TTC549 (cell line): ENCODE measurements around the gene ANKFN1.
A peak's percentile ranks its signal among the peaks of the same experiment; 100 is the strongest.

Source experiments
- FAIRE-seq: peaks from 2 replicates; lab custom pipeline; 2012; peaks lifted over from hg19 to GRCh38; lab: Jason Lieb, UNC

ANKFN1 gene

GRCh38 chr17:56290802-56291118 lies 137.5 kb downstream of the ANKFN1 start:
- no peak for FAIRE-seq

DNA sequence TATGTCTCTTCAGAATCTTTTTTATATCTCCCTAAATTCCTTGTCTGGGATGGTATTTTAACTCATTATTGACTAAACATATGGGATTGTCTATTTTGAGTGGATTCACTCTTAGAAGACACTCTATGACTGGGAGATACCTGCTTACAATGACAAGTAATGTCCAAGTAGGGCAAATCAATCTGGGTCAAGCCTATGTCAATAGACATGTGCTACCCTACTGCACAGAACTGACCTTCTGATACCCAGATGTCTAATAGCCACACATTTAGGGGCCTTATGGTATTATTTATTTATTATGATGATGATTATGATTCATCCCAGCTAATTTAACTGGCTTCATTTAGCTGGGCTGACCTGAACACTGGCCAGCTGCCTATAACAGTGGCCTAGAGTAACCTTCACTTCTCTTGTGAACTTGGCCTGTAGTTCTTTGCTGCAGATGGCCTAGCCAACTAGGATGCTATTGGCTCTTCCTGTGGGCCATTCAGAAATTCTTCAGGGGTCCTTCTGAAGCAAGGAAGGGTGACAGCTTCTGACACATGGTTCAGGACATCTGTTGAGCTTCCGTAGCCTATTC lies 138.0 kb downstream of the ANKFN1 start:
- no peak for FAIRE-seq

DNA sequence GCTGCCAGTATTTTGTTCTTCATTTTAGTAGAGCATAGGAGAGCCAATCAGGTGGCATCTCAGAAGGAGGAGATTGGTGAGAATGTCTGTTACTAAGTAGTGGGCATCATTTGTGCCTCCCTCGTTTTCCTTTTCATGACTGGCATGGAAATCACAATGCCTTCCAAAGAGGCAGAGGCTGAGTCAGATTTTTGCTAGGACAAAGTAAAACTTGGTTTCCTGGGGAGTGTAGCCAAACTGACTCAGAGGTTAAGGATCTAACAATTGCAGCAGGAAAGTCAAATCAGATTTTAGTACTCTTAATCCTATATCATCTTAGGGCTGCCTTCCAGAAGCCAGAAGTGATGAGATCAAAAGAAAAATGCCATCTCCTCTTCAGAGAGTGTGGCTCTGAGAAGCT lies 138.7 kb downstream of the ANKFN1 start:
- FAIRE-seq: no peak

GRCh38 chr17:56292578-56292977 lies 139.3 kb downstream of the ANKFN1 start:
- no peak for FAIRE-seq

GRCh38 chr17:56297184-56297583 lies 143.9 kb downstream of the ANKFN1 start:
- FAIRE-seq: no peak

- FAIRE-seq: no peak
Measured at GRCh38 chr17:56298846-56299245, 145.6 kb downstream of the ANKFN1 start.

DNA sequence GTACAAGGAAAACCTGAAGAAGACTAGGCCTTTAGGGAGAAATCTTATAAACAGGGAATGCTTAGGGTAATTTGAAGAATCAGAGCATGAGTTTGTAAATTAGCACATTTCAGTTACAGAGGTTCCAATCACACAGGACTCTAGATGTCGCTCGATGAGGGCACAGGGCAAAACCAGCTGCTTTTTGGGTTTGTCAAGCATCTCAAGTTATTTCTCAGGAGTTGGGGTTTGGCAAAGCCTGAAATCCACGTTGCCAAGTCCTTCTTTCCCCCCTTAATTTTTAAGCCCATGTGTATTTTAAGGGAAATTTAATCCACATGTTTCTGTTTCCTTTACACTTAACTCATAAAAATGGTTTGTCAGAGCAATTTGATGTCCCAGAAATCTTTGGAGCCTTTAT lies 146.9 kb downstream of the ANKFN1 start:
- no peak for FAIRE-seq

GRCh38 chr17:56305007-56305406 lies 151.7 kb downstream of the ANKFN1 start:
- no peak for FAIRE-seq

- FAIRE-seq: no peak
Measured at GRCh38 chr17:56309897-56310296, 156.6 kb downstream of the ANKFN1 start.

- no peak for FAIRE-seq
Measured at GRCh38 chr17:56310782-56311181, 157.5 kb downstream of the ANKFN1 start.

- FAIRE-seq: no peak
Measured at GRCh38 chr17:56313201-56313600, 159.9 kb downstream of the ANKFN1 start.

DNA sequence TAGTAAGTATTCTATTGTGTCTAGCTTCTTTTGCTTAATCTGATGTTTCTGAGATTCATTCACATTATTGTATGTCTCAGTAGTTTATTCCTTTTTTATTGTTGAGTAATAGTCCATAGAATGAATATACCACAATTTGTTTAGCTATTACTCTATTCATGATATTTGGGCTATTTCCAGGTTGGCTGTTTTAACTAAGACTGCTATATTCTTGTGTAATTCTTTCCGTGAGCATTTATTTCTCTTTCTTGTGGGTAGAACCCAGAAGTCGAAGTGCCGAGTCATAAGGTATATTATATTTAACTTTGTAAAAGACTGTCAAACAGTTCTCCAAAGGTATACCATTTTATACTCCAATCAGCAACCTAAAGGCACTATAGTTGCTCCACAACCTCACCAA lies 160.8 kb downstream of the ANKFN1 start:
- no peak for FAIRE-seq

GRCh38 chr17:56314984-56315602 lies 161.8 kb downstream of the ANKFN1 start:
- no peak for FAIRE-seq

DNA sequence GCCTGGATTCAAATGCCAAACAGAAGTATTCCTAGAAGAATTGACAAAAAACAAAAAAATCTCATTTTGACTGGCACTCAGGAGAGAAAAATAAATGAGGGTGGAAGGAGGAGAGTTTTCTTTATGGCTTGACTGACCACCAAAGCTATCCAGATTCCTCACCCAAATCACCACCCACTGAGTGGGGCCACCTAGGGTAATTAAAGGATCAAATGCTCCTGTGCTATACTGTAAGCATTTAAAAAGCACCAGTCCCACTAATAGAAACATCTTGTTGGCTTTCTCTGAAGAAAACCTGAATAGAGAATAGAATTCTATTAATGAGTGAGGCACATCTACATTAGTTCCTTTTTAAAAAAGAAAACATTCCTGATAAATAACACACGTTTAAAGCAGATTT lies 163.3 kb downstream of the ANKFN1 start:
- FAIRE-seq: no peak

DNA sequence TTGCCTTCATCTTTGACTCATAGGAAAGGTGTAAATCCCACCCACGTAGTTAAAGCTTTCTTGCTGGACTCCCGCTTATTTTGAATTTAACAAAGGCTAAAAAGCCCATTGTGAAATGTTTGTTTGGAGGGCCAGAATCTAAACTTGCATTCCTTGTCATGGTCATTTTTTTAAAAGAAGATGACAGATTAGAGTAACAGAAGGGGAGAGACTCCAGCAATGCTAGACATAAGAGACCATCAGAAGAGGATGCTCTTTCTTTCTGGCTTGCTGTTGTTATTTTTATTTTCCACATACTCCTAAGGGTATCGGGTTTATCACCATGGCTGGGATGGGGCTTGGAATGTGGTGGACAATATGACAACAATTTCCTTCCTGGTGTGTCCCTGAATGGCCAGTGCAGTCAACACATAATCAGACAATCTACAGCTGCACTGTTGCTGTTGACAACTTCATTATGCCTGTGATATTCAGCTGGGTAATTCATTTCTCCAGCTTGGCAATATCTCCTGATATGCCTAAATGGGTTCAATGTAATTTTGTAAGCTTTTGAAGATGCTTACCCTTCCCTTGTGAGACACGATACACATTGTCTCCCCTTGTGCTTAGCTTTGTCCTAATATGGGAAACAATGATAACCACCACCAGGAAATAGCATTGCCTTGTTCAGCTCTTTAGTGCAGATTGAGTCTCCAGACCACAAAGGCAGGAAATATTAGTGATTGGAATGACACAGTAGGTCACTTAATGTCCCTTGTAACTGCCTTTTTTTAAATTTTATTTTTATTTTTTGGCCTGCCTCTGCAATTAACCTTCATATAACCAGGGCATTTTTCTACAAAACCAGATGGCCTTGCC lies 164.3 kb downstream of the ANKFN1 start:
- no peak for FAIRE-seq

DNA sequence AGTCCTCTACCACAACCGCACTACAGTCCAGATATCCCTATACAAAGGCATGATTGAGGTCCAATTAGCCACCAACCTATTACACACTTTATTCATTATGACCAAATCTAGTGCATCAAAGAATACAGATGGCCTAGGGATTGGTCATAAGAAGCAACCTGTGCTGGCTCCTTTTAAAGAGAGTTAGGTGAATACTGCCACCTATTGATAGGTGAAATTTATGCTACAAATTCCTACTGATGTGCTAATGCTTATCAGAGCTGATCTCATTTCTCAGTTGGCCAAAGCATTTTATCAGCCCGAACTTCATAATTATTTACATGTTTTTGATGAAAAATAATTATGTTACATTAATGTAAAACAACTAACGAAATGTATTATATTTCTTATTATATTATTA lies 166.3 kb downstream of the ANKFN1 start:
- FAIRE-seq: peak; percentile 92

- FAIRE-seq: no peak
Measured at GRCh38 chr17:56320443-56320842, 167.2 kb downstream of the ANKFN1 start.

DNA sequence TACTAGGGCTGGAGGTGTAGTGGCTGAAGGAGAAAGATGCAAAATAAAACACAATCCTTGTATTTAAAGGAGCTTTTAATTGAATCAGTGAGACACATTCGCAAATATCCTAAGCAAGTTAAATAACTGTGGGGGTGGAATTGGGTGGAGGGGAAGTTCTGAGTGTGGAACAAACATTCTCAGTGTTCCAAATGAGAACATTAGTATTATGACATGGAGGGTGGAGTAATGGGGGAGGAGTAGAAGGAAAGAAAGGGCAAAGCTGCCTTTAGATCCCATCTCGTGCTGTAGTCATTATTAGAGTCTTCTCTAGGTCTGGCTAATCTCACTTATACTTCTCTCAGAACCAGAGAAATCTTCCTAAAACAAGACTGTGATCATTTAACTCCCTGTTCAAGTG lies 169.7 kb downstream of the ANKFN1 start:
- FAIRE-seq: no peak

GRCh38 chr17:56324676-56325075 lies 171.4 kb downstream of the ANKFN1 start:
- no peak for FAIRE-seq

DNA sequence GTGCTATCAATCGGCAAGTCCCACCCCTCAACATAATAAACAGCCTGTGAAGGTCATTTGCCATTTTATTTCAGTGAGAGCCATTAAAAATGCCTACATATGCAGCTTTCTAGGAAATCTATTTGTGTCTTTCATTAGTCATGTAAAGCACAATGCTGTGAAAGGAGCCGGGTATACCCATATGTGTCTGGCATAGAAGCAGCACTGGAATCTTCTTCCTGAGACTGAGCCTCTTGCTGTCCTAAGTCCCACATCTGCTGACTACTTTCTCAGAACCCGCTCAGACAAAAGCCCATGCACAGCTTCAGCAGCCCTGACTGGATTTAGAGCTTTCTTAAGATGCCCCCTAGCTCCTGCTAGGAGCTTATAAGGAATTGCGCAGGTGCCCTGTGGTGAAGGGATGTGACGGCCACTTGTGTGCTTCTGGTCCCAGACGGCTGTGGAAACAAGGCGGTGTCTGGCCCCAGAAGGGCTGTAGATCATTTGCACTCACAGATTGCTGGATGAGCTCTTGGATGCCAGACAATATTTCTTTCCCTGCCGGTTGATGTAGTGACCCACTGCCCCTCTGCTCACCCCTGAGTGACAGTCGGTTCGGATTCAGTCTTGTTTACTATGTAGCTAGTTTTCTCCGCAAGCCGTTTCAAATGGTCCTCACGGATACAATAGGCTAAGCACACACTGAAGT lies 172.2 kb downstream of the ANKFN1 start:
- FAIRE-seq: no peak

DNA sequence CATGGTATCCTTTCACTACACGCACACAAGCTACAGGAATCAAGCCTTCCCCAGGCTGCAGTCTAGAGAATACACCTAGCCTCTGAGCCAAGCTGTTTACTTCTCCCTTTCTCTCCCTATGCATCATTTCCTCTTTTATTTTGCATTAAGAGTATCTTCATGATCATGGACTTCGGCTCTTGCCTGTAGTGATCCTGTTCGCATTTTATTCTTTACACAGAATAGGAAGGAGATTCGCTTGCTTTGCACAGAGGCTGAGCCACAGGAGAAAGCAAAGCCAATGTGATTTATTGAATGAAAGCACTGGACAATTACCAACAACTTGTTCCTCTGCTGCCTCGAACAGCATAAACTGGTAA lies 172.7 kb downstream of the ANKFN1 start:
- FAIRE-seq: no peak

DNA sequence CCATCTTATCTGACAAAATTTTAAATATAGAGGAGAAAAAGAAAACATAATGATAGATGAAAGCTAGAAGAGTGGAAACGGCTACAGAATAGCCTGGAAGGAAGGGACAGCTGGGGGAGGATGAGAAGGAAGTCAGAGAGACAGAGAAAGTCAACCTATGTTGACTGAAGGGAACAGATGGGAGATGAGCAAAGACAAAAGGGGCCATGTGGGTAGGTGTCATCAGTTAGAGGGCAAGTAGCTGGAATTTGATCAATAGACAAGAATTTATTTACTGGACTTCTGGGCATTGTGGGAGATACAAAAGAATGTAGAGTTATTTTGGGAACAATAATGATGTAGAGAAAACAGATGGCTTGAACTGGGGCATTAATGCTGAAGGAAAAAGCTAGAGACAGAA lies 194.4 kb downstream of the ANKFN1 start:
- no peak for FAIRE-seq

DNA sequence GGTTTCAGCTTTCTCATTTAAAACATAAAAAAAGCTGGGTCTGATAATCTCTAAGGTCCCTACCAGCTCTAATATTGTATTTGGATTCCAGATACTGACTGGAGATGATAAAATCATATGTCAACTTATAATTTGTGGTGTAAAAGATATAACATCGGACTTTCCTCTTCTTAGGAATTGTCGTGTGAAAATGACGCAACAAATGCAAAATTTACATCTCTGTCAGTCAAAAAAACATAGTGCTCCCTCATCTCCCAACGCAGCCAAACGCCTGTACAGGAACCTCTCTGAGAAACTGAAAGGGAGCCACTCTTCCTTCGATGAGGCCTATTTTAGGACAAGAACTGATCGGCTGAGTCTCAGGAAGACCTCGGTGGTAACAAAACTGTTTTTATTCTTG lies 197.3 kb downstream of the ANKFN1 start:
- FAIRE-seq: no peak
